ENCODE results near the gene CACNA1H. TPM values are rescaled to one million over a fixed set of nuclear protein-coding genes. Genes with fewer than 3 reads are reported as not detected.

The CACNA1H gene
- 55.9 to 73.4 TPM (median 73.2 TPM) in 3 replicates for total RNA-seq
- long read RNA-seq, partial matches to known transcripts, result 80 of 109 reads
- long read RNA-seq, other reads (novel, unspliced or antisense), result 29 of 109 reads

- peak within 1 kb of the TSS; percentile 59 for H3K4me3 Mint-ChIP-seq (ENCODE audit: unreplicated experiment)
- DNase-seq (ENCODE audit: low spot score), result no peak
- peak; percentile 81 for TF ChIP-seq CTCF (IDR thresholded peaks at IDR 0.05)
- H3K9me3 Mint-ChIP-seq (ENCODE audit: low read depth), result no peaks in the 10 kb centered on the region
- peak within 1 kb of the TSS; percentile 17 for H3K27ac Mint-ChIP-seq (ENCODE audit: unreplicated experiment)
- H3K4me1 Mint-ChIP-seq (ENCODE audit: low read depth), result peaks cover 20% of the 10 kb centered on the region
- no peaks in the 10 kb centered on the region for H3K36me3 Mint-ChIP-seq (ENCODE audit: low read depth)
- no peaks in the 10 kb centered on the region for H3K27me3 Mint-ChIP-seq (ENCODE audit: low read depth)
Observed at GRCh38 chr16:1152651-1153259, at the start of gene CACNA1H. TSS of gene CACNA1H (plus strand) at chr16:1153106. CDS start at chr16:1153738, 632 bp downstream.

- no peaks in the 10 kb centered on the region for H3K9me3 Mint-ChIP-seq (ENCODE audit: low read depth)
- peaks cover 2% of the 10 kb centered on the region for H3K27me3 Mint-ChIP-seq (ENCODE audit: low read depth)
- no peak overlapping the region for H3K27ac Mint-ChIP-seq (ENCODE audit: unreplicated experiment)
- H3K4me1 Mint-ChIP-seq (ENCODE audit: low read depth), result no peaks in the 10 kb centered on the region
- no peak for TF ChIP-seq CTCF (IDR thresholded peaks at IDR 0.05)
- H3K36me3 Mint-ChIP-seq (ENCODE audit: low read depth), result no peaks in the 10 kb centered on the region
- no peak overlapping the region for H3K4me3 Mint-ChIP-seq (ENCODE audit: unreplicated experiment)
- DNase-seq (ENCODE audit: low spot score), result no peak
Observed at GRCh38 chr16:1103636-1103980, 49.3 kb upstream of the CACNA1H start.

GRCh38 chr16:1105888-1106620, 46.9 kb upstream of the CACNA1H start:
- no peak overlapping the region for H3K27ac Mint-ChIP-seq (ENCODE audit: unreplicated experiment)
- no peak for DNase-seq (ENCODE audit: low spot score)
- H3K4me1 Mint-ChIP-seq (ENCODE audit: low read depth), result no peaks in the 10 kb centered on the region
- peak; percentile 97 for TF ChIP-seq CTCF (IDR thresholded peaks at IDR 0.05)
- H3K9me3 Mint-ChIP-seq (ENCODE audit: low read depth), result no peaks in the 10 kb centered on the region
- H3K36me3 Mint-ChIP-seq (ENCODE audit: low read depth), result peaks cover 2% of the 10 kb centered on the region
- H3K4me3 Mint-ChIP-seq (ENCODE audit: unreplicated experiment), result no peak overlapping the region
- peaks cover 7% of the 10 kb centered on the region for H3K27me3 Mint-ChIP-seq (ENCODE audit: low read depth)

GRCh38 chr16:1106659-1107058, 46.2 kb upstream of the CACNA1H start:
- peaks cover 11% of the 10 kb centered on the region for H3K27me3 Mint-ChIP-seq (ENCODE audit: low read depth)
- H3K27ac Mint-ChIP-seq (ENCODE audit: unreplicated experiment), result no peak overlapping the region
- no peak overlapping the region for H3K4me3 Mint-ChIP-seq (ENCODE audit: unreplicated experiment)
- H3K4me1 Mint-ChIP-seq (ENCODE audit: low read depth), result no peaks in the 10 kb centered on the region
- no peak for TF ChIP-seq CTCF (IDR thresholded peaks at IDR 0.05)
- no peaks in the 10 kb centered on the region for H3K9me3 Mint-ChIP-seq (ENCODE audit: low read depth)
- H3K36me3 Mint-ChIP-seq (ENCODE audit: low read depth), result peaks cover 2% of the 10 kb centered on the region
- no peak for DNase-seq (ENCODE audit: low spot score)

- no peak for DNase-seq (ENCODE audit: low spot score)
- no peak overlapping the region for H3K4me3 Mint-ChIP-seq (ENCODE audit: unreplicated experiment)
- H3K27me3 Mint-ChIP-seq (ENCODE audit: low read depth), result peaks cover 12% of the 10 kb centered on the region
- H3K4me1 Mint-ChIP-seq (ENCODE audit: low read depth), result no peaks in the 10 kb centered on the region
- no peak for TF ChIP-seq CTCF (IDR thresholded peaks at IDR 0.05)
- no peak overlapping the region for H3K27ac Mint-ChIP-seq (ENCODE audit: unreplicated experiment)
- H3K9me3 Mint-ChIP-seq (ENCODE audit: low read depth), result no peaks in the 10 kb centered on the region
- H3K36me3 Mint-ChIP-seq (ENCODE audit: low read depth), result peaks cover 2% of the 10 kb centered on the region
Observed at GRCh38 chr16:1107141-1107540, 45.8 kb upstream of the CACNA1H start.

Measured in chondrocyte (in vitro differentiated cells).